Loucy (cell line): ENCODE results near the gene DUSP9.

Experiments used
- EZH2phosphoT487 ChIP-seq: fragments of 200-600 bp; IDR thresholded peaks from 2 replicates; pipeline ENCODE4 v1.6.1; 2018; ENCODE audit warnings: antibody characterized with exemption, mild to moderate bottlenecking, moderate library complexity, borderline replicate concordance
- TF ChIP-seq, protein P1 (sequence below): fragments of 200-600 bp; sonication (generic); conservative IDR thresholded peaks from 2 replicates; pipeline ENCODE4 v1.5.1; 2014; ENCODE audit warnings: mild to moderate bottlenecking, antibody characterized with exemption, low read length

- TF ChIP-seq, protein P1, sequence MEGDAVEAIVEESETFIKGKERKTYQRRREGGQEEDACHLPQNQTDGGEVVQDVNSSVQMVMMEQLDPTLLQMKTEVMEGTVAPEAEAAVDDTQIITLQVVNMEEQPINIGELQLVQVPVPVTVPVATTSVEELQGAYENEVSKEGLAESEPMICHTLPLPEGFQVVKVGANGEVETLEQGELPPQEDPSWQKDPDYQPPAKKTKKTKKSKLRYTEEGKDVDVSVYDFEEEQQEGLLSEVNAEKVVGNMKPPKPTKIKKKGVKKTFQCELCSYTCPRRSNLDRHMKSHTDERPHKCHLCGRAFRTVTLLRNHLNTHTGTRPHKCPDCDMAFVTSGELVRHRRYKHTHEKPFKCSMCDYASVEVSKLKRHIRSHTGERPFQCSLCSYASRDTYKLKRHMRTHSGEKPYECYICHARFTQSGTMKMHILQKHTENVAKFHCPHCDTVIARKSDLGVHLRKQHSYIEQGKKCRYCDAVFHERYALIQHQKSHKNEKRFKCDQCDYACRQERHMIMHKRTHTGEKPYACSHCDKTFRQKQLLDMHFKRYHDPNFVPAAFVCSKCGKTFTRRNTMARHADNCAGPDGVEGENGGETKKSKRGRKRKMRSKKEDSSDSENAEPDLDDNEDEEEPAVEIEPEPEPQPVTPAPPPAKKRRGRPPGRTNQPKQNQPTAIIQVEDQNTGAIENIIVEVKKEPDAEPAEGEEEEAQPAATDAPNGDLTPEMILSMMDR, result no peak
- no peak for TF ChIP-seq EZH2phosphoT487
Measured at GRCh38 chrX:153608376-153608775, 38.6 kb upstream of the DUSP9 start.
